ENCODE data around the gene INPP5A.

GRCh38 chr10:132710036-132710686 lies 172.6 kb downstream of the INPP5A start:
- TF ChIP-seq SUZ12 (IDR thresholded peaks at IDR 0.05; ENCODE audit: extremely low read depth, insufficient read depth, insufficient read length) (no peak), ZNF274 (IDR thresholded peaks at IDR 0.05; ENCODE audit: low read depth, low read length) (no peak)
